Liver (tissue), 9 donors: Measurements from ENCODE around the gene ISCU. TPM values are rescaled to one million over a fixed set of nuclear protein-coding genes. Genes with fewer than 3 reads are reported as not detected.

Experiments used
- DNase-seq: peaks from one replicate; pipeline ENCODE4 v3.0.0-alpha.2; 2017; ENCODE audit warnings: low spot score
- H3K27ac ChIP-seq, 2 donors: one replicate each; pipeline ENCODE4 v1.7.0; 2013; ENCODE audit warnings: inconsistent platforms in 2 of 2, low read length in 2 of 2, control low read depth in 1 of 2, low read depth in 1 of 2, mild to moderate bottlenecking in 1 of 2
- H3K27me3 ChIP-seq, 4 donors: one replicate each; pipeline versions ENCODE4 v1.6.1 to v1.7.0; 2013; ENCODE audit warnings: low read length in 3 of 4, inconsistent platforms in 1 of 4, mild to moderate bottlenecking in 1 of 4, moderate library complexity in 1 of 4; ENCODE audit not compliant: control insufficient read depth in 4 of 4, insufficient read depth in 4 of 4
- H3K36me3 ChIP-seq, 4 donors: one replicate each; pipeline versions ENCODE4 v1.6.1 to v1.7.0; 2013; ENCODE audit warnings: low read length in 3 of 4, mild to moderate bottlenecking in 3 of 4, low read depth in 1 of 4, moderate library complexity in 1 of 4; ENCODE audit not compliant: control insufficient read depth in 4 of 4, insufficient read depth in 3 of 4
- H3K4me1 ChIP-seq, 4 donors: one replicate each; pipeline versions ENCODE4 v1.6.1 to v1.7.0; 2013; ENCODE audit warnings: low read length in 3 of 4, mild to moderate bottlenecking in 3 of 4, moderate library complexity in 1 of 4; ENCODE audit not compliant: control insufficient read depth in 4 of 4, insufficient read depth in 4 of 4
- H3K4me3 ChIP-seq, 3 donors: one replicate each; pipeline versions ENCODE4 v1.6.1 to v1.7.0; 2013; ENCODE audit warnings: low read length in 3 of 3, control low read depth in 1 of 3, low read depth in 1 of 3, mild to moderate bottlenecking in 1 of 3
- H3K9ac ChIP-seq, 2 donors: one replicate each; pipeline ENCODE4 v1.7.0; 2013; ENCODE audit warnings: low read length in 2 of 2, mild to moderate bottlenecking in 2 of 2, moderate library complexity in 2 of 2, control low read depth in 1 of 2, low read depth in 1 of 2
- H3K9me3 ChIP-seq, 4 donors: one replicate each; pipeline versions ENCODE4 v1.6.1 to v1.7.0; 2013; ENCODE audit warnings: low read length in 3 of 4; ENCODE audit not compliant: control insufficient read depth in 4 of 4
- EGR1 ChIP-seq, 2 donors: IDR thresholded peaks; 2 replicates each; pipeline ENCODE4 v1.6.1; 2016 to 2018; ENCODE audit warnings: antibody characterized with exemption in 2 of 2, low read depth in 2 of 2
- FOXA1 ChIP-seq: IDR thresholded peaks from 2 replicates; pipeline ENCODE4 v1.6.1; 2016; ENCODE audit warnings: antibody characterized with exemption
- FOXA2 ChIP-seq: IDR thresholded peaks from 2 replicates; pipeline ENCODE4 v1.6.1; 2016; ENCODE audit warnings: antibody characterized with exemption
- GABPA ChIP-seq, 2 donors: IDR thresholded peaks in 1 of 2; conservative IDR thresholded peaks in 1 of 2; 2 replicates each; pipeline ENCODE4 v1.6.1; 2016; ENCODE audit warnings: antibody characterized with exemption in 2 of 2, mild to moderate bottlenecking in 1 of 2, moderate library complexity in 1 of 2
- HNF4A ChIP-seq, 2 donors: conservative IDR thresholded peaks; 2 replicates each; pipeline ENCODE4 v1.6.1; 2016; ENCODE audit warnings: antibody characterized with exemption in 2 of 2, mild to moderate bottlenecking in 2 of 2
- HNF4G ChIP-seq: IDR thresholded peaks from 2 replicates; pipeline ENCODE4 v1.6.1; 2016; ENCODE audit warnings: antibody characterized with exemption
- JUND ChIP-seq, 2 donors: IDR thresholded peaks; 2 replicates each; pipeline ENCODE4 v1.6.1; 2016; ENCODE audit warnings: antibody characterized with exemption in 2 of 2
- MAX ChIP-seq: IDR thresholded peaks from 2 replicates; pipeline ENCODE4 v1.6.1; 2016; ENCODE audit warnings: antibody characterized with exemption
- NR2F2 ChIP-seq: IDR thresholded peaks from 2 replicates; pipeline ENCODE4 v1.6.1; 2016; ENCODE audit warnings: antibody characterized with exemption
- RAD21 ChIP-seq, 2 donors: IDR thresholded peaks; 2 replicates each; pipeline ENCODE4 v1.6.1; 2016; ENCODE audit warnings: antibody characterized with exemption in 2 of 2, mild to moderate bottlenecking in 2 of 2
- REST ChIP-seq: IDR thresholded peaks from 2 replicates; pipeline ENCODE4 v1.6.1; 2016; ENCODE audit warnings: antibody characterized with exemption, mild to moderate bottlenecking
- RXRA ChIP-seq, 2 donors: IDR thresholded peaks; 2 replicates each; pipeline ENCODE4 v1.6.1; 2017 to 2018; ENCODE audit warnings: antibody characterized with exemption in 2 of 2, mild to moderate bottlenecking in 1 of 2
- SP1 ChIP-seq: IDR thresholded peaks from 2 replicates; pipeline ENCODE4 v1.6.1; 2018; ENCODE audit warnings: antibody characterized with exemption, mild to moderate bottlenecking
- TAF1 ChIP-seq: conservative IDR thresholded peaks from 2 replicates; pipeline ENCODE4 v1.6.1; 2016; ENCODE audit warnings: antibody characterized with exemption, mild to moderate bottlenecking
- YY1 ChIP-seq: IDR thresholded peaks from 2 replicates; pipeline ENCODE4 v1.6.1; 2016; ENCODE audit warnings: antibody characterized with exemption, mild to moderate bottlenecking
- WGBS: extraction: QIAGEN DNeasy Blood & Tissue Kit; methylation state at CpG from one replicate; pipeline ENCODE4 v1.1.7; 2013; 5-methylcytosine and 5-hydroxymethylcytosine counted together
- polyA plus RNA-seq, 2 donors: library from polyadenylated mRNA; stranded (reverse) in 1 of 2; unstranded in 1 of 2; fragments of 200-250 nt in 1 of 2; fragments of >200 nt in 1 of 2; fragmentation: Nextera tagmentation in 1 of 2; extraction: Ambion mirVana in 1 of 2; gene quantifications; one replicate each; pipeline versions ENCODE4 v1.2.1 to v1.2.3, GENCODE V29; 2013 to 2015
- total RNA-seq, 2 donors: library from RNA; depleted of rRNA; stranded (reverse); fragments of >200 nt; gene quantifications; one replicate each; pipeline ENCODE4 v1.2.3, GENCODE V29; 2014
- TF ChIP-seq, protein P1 (sequence below): fragments of 150-350 bp; IDR thresholded peaks from 2 replicates; pipeline ENCODE4 v1.5.1; 2017; ENCODE audit warnings: improper control_type of control experiment, low read depth, low read length; ENCODE audit not compliant: missing input control
- TF ChIP-seq, protein P2 (sequence below): IDR thresholded peaks from 2 replicates; pipeline ENCODE4 v1.6.1; 2016; ENCODE audit warnings: antibody characterized with exemption
- donor health status: healthy.
- donor health status: healthy.
- donor health status: healthy.
- donor health status: healthy.
- donor health status: healthy.

Gene ISCU
- total and polyA plus RNA-seq, 4 donors = 42.3 to 85.9 (median 63.8) TPM

GRCh38 chr12:108583991-108584390 lies 21.6 kb downstream of the ISCU start:
- H3K9ac ChIP-seq = no peak overlapping the region
- H3K4me1 ChIP-seq = no peaks in the 10 kb centered on the region
- no peaks in the 10 kb centered on the region for H3K27me3 ChIP-seq
- no peaks in the 10 kb centered on the region for H3K9me3 ChIP-seq
- no peak for TF ChIP-seq HNF4A (conservative IDR thresholded peaks at IDR 0.05)
- TF ChIP-seq RAD21 (IDR thresholded peaks at IDR 0.05) = no peak
- TF ChIP-seq NR2F2 = no peak
- 57% methylated on average over 7 of the region's 7 CpGs for WGBS
- H3K4me3 ChIP-seq = no peak overlapping the region
- DNase-seq = no peak
- H3K27ac ChIP-seq = no peak overlapping the region
- H3K36me3 ChIP-seq = no peaks in the 10 kb centered on the region

DNA sequence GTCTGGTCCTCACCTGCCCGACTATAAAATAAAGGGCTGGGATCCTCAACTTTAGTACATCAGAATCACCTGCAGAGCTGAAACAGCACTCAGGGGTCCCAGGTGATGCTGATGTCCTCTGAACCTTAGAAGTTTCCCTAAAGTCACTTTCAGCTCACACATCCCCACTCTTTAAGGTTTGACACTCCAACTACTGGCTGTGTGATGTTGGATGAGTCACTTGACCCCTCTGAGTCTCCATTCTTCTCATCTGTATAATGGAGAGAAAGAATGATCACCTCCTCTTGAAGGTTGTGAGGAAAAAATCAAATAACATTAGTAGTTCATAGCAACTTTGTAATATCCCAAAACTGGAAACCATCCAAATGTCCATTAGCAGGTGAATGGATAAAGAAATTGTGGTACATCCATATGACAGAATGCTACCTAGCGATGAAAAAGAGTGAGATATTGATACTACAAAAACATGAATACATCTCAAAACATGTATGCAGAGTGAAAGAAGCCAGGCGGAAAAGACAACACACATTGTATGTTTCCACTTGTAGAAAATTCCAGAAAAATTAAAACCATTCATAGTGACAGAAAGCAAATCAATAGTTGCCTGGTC lies 22.2 kb downstream of the ISCU start:
- Histone ChIP-seq H3K9ac (no peak overlapping the region), H3K9me3 (no peaks in the 10 kb centered on the region), H3K4me1 (no peaks in the 10 kb centered on the region), H3K27ac (no peak overlapping the region), H3K27me3 (no peaks in the 10 kb centered on the region), H3K4me3 (no peak overlapping the region), H3K36me3 (no peaks in the 10 kb centered on the region)
- DNase-seq = no peak
- TF ChIP-seq HNF4A (conservative IDR thresholded peaks at IDR 0.05) (no peak), MAX (no peak), FOXA1 (no peak), HNF4G (no peak), JUND (IDR thresholded peaks at IDR 0.05) (no peak), EGR1 (IDR thresholded peaks at IDR 0.05; ENCODE audit: low read depth in 2 of 2) (no peak), YY1 (no peak), RXRA (IDR thresholded peaks at IDR 0.05) (no peak), RAD21 (IDR thresholded peaks at IDR 0.05) (no peak)
- TF ChIP-seq, protein P1, sequence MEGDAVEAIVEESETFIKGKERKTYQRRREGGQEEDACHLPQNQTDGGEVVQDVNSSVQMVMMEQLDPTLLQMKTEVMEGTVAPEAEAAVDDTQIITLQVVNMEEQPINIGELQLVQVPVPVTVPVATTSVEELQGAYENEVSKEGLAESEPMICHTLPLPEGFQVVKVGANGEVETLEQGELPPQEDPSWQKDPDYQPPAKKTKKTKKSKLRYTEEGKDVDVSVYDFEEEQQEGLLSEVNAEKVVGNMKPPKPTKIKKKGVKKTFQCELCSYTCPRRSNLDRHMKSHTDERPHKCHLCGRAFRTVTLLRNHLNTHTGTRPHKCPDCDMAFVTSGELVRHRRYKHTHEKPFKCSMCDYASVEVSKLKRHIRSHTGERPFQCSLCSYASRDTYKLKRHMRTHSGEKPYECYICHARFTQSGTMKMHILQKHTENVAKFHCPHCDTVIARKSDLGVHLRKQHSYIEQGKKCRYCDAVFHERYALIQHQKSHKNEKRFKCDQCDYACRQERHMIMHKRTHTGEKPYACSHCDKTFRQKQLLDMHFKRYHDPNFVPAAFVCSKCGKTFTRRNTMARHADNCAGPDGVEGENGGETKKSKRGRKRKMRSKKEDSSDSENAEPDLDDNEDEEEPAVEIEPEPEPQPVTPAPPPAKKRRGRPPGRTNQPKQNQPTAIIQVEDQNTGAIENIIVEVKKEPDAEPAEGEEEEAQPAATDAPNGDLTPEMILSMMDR = no peak
- WGBS = 77% methylated on average over 3 of the region's 3 CpGs

DNA sequence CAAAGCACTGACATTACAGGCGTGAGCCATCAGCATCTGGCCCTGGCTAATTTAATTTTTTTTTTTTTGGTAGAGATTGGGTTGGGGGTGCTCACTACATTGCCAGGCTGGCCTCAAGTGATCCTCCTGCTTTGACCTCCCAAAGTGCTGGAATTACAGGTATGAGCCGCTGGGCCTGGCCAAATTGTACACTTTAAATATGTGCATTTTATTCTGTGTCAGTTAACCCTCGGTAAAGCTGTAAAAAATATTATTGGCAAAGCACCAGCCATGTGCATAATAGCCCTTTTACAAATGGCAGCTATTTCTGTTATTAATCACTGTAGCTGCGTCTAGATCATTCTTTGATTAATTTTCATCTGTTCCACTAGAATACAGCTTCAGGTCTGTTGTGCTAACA lies 23.5 kb downstream of the ISCU start:
- Histone ChIP-seq H3K4me1 (no peaks in the 10 kb centered on the region), H3K27me3 (no peaks in the 10 kb centered on the region), H3K36me3 (no peaks in the 10 kb centered on the region), H3K9ac (no peak overlapping the region), H3K9me3 (no peaks in the 10 kb centered on the region), H3K4me3 (no peak overlapping the region), H3K27ac (no peak overlapping the region)
- 80% methylated on average over 4 of the region's 4 CpGs for WGBS
- TF ChIP-seq, protein P2, sequence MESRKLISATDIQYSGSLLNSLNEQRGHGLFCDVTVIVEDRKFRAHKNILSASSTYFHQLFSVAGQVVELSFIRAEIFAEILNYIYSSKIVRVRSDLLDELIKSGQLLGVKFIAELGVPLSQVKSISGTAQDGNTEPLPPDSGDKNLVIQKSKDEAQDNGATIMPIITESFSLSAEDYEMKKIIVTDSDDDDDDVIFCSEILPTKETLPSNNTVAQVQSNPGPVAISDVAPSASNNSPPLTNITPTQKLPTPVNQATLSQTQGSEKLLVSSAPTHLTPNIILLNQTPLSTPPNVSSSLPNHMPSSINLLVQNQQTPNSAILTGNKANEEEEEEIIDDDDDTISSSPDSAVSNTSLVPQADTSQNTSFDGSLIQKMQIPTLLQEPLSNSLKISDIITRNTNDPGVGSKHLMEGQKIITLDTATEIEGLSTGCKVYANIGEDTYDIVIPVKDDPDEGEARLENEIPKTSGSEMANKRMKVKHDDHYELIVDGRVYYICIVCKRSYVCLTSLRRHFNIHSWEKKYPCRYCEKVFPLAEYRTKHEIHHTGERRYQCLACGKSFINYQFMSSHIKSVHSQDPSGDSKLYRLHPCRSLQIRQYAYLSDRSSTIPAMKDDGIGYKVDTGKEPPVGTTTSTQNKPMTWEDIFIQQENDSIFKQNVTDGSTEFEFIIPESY = no peak
- TF ChIP-seq FOXA1 (no peak), EGR1 (IDR thresholded peaks at IDR 0.05; ENCODE audit: low read depth in 2 of 2) (no peak), RAD21 (IDR thresholded peaks at IDR 0.05) (no peak), YY1 (no peak), GABPA (IDR thresholded peaks at IDR 0.05 in 1 of 2, conservative IDR thresholded peaks at IDR 0.05 in 1 of 2) (no peak), FOXA2 (no peak), JUND (IDR thresholded peaks at IDR 0.05) (no peak), HNF4A (conservative IDR thresholded peaks at IDR 0.05) (no peak), MAX (no peak), NR2F2 (no peak), RXRA (IDR thresholded peaks at IDR 0.05) (no peak), TAF1 (no peak), REST (no peak), SP1 (no peak)
- TF ChIP-seq, protein P1 = no peak
- DNase-seq = no peak
